SK-N-SH treated with all-trans-retinoic acid at 6 μM for 48 hours (cell line): ENCODE results near the gene TET3.

Experiments
- ATAC-seq: fragments of 200-7000 bp; cut with Tn5 transposase; 3 replicates; pipeline ENCODE4 v1.9.1; 2020; ENCODE audit warnings: mild to moderate bottlenecking, moderate library complexity
- ARNTL ChIP-seq: fragments of 450-650 bp; formaldehyde crosslinking; IDR thresholded peaks from 2 replicates; pipeline ENCODE4 v1.5.0; 2020; ENCODE audit warnings: low read depth, mild to moderate bottlenecking, moderate library complexity, borderline replicate concordance
- BACH2 ChIP-seq: fragments of 250-450 bp; sonication (Bioruptor Pico); IDR thresholded peaks from 2 replicates; pipeline ENCODE4 v1.9.0; 2021; ENCODE audit warnings: mild to moderate bottlenecking, borderline replicate concordance
- CSDC2 ChIP-seq: fragments of 250-450 bp; sonication (Bioruptor Pico); IDR thresholded peaks from 2 replicates; pipeline ENCODE4 v1.5.0; 2020; ENCODE audit warnings: mild to moderate bottlenecking, moderate library complexity
- CSRNP3 ChIP-seq: fragments of 250-450 bp; sonication (Bioruptor Pico); IDR thresholded peaks from 2 replicates; pipeline ENCODE4 v1.5.1; 2021; ENCODE audit warnings: mild to moderate bottlenecking, moderate library complexity
- ESRRG ChIP-seq: fragments of 250-450 bp; sonication (Bioruptor Pico); IDR thresholded peaks from 2 replicates; pipeline ENCODE4 v1.6.1; 2021; ENCODE audit warnings: mild to moderate bottlenecking
- GLIS3 ChIP-seq: fragments of 250-450 bp; sonication (Bioruptor Pico); IDR thresholded peaks from 2 replicates; pipeline ENCODE4 v1.5.0; 2020; ENCODE audit warnings: mild to moderate bottlenecking, moderate library complexity
- ISL1 ChIP-seq: fragments of 250-450 bp; sonication (Bioruptor Pico); IDR thresholded peaks from 2 replicates; pipeline ENCODE4 v2.1.2; 2022; ENCODE audit warnings: mild to moderate bottlenecking, moderate library complexity
- OSR1 ChIP-seq: fragments of 250-450 bp; sonication (Bioruptor Pico); IDR thresholded peaks from 2 replicates; pipeline ENCODE4 v1.8.0; 2022; ENCODE audit warnings: moderate library complexity, mild to moderate bottlenecking, inconsistent platforms
- PPARA ChIP-seq: fragments of 250-450 bp; sonication (Bioruptor Pico); IDR thresholded peaks from 2 replicates; pipeline ENCODE4 v1.5.0; 2020; ENCODE audit warnings: mild to moderate bottlenecking, borderline replicate concordance
- RARB ChIP-seq: fragments of 250-450 bp; sonication (Bioruptor Pico); IDR thresholded peaks from 2 replicates; pipeline ENCODE4 v1.8.0; 2021; ENCODE audit warnings: mild to moderate bottlenecking, moderate library complexity
- TCF4 ChIP-seq: fragments of 250-450 bp; sonication (Bioruptor Pico); IDR thresholded peaks from 2 replicates; pipeline ENCODE4 v1.8.0; 2021; ENCODE audit warnings: mild to moderate bottlenecking, moderate library complexity, borderline replicate concordance
- TOX ChIP-seq: fragments of 250-450 bp; sonication (Bioruptor Pico); IDR thresholded peaks from 2 replicates; pipeline ENCODE4 v1.8.0; 2021; ENCODE audit warnings: mild to moderate bottlenecking, moderate library complexity, borderline replicate concordance
- TSHZ2 ChIP-seq: fragments of 250-450 bp; sonication (Bioruptor Pico); IDR thresholded peaks from 2 replicates; pipeline ENCODE4 v1.5.0; 2020; ENCODE audit warnings: mild to moderate bottlenecking, moderate library complexity
- ZC3H10 ChIP-seq: fragments of 250-450 bp; sonication (Bioruptor Pico); IDR thresholded peaks from 2 replicates; pipeline ENCODE4 v1.5.1; 2021; ENCODE audit warnings: mild to moderate bottlenecking, moderate library complexity
- ZFP3 ChIP-seq: fragments of 250-450 bp; sonication (Bioruptor Pico); IDR thresholded peaks from 2 replicates; pipeline ENCODE4 v1.5.0; 2020; ENCODE audit warnings: mild to moderate bottlenecking, moderate library complexity
- ZFP30 ChIP-seq: fragments of 450-650 bp; formaldehyde crosslinking; IDR thresholded peaks from 2 replicates; pipeline ENCODE4 v1.5.0; 2022; ENCODE audit warnings: mild to moderate bottlenecking, moderate library complexity
- ZNF565 ChIP-seq: fragments of 450-650 bp; formaldehyde crosslinking; conservative IDR thresholded peaks from 2 replicates; pipeline ENCODE4 v1.5.0; 2020; ENCODE audit warnings: low read depth, mild to moderate bottlenecking, moderate library complexity
- ZNF70 ChIP-seq: fragments of 450-650 bp; formaldehyde crosslinking; IDR thresholded peaks from 2 replicates; pipeline ENCODE4 v1.5.0; 2020; ENCODE audit warnings: mild to moderate bottlenecking, moderate library complexity
- ZNF8 ChIP-seq: fragments of 450-650 bp; formaldehyde crosslinking; IDR thresholded peaks from 2 replicates; pipeline ENCODE4 v1.5.0; 2020; ENCODE audit warnings: mild to moderate bottlenecking, moderate library complexity
- TF ChIP-seq, protein P1 (sequence below): fragments of 250-450 bp; sonication (Bioruptor Pico); IDR thresholded peaks from 2 replicates; pipeline ENCODE4 v1.8.0; 2020; ENCODE audit warnings: mild to moderate bottlenecking, moderate library complexity, borderline replicate concordance
- TF ChIP-seq, protein P2 (sequence below): fragments of 250-450 bp; sonication (Bioruptor Pico); IDR thresholded peaks from 2 replicates; pipeline ENCODE4 v1.8.0; 2021; ENCODE audit warnings: low read depth, mild to moderate bottlenecking, moderate library complexity, borderline replicate concordance
- TF ChIP-seq, protein P3 (sequence below): fragments of 250-450 bp; sonication (Bioruptor Pico); IDR thresholded peaks from 2 replicates; pipeline ENCODE4 v1.5.1; 2020; ENCODE audit warnings: low read depth, mild to moderate bottlenecking, moderate library complexity

Gene TET3

DNA sequence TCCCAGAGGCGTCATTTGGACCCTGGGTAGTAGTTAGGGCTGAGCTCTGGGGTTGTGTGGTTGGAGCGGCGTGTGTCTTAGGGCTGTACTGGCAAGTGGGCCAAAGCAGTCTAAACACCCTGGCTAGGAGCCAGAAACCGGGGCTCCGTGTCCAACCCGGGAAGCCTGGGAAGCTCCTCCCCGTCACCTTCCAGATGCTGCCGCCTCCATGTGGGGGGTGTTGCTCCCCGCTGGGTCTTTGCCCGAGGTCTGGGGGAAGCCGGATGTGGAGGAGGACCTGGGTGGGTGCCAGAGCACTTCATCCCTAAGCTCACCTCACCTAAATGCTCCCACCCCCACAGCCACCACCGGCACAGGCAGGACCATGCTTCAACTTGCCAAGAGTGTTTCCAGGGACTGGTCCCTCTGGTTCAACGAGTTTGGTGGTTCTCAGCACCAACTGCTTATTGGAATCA, 25.4 kb downstream of the TET3 start:
- TF ChIP-seq ESRRG (CRISPR knock-in tag) (no peak), ZC3H10 (CRISPR knock-in tag) (no peak), TOX (CRISPR knock-in tag) (no peak), TCF4 (no peak), BACH2 (CRISPR knock-in tag) (no peak)
- ATAC-seq: no peak

DNA sequence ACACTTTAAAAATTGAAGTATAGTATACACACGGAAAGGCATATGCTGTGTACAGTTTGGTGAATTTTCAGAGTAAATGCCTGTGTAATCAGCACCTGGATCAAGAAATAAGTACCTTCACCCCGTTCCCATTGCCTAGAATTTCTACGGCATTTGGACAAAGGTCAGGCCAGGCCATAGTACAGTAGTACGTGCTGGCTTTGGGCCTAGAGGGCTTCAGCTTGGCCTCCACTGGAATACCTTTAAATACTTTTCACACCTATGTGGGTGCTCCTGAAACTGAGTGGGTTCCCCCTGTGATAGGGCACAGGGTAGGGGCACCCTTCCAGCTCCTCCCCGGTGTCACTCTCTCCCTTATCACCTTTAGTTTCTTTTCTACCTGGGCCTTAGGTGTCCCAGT, 26.5 kb downstream of the TET3 start:
- no peak for TF ChIP-seq ISL1 (CRISPR knock-in tag)
- TF ChIP-seq GLIS3 (CRISPR knock-in tag): no peak
- TF ChIP-seq ZNF70 (CRISPR knock-in tag): no peak
- TF ChIP-seq OSR1 (CRISPR knock-in tag): no peak
- TF ChIP-seq TOX (CRISPR knock-in tag): no peak
- no peak for TF ChIP-seq ZFP30 (CRISPR knock-in tag)
- TF ChIP-seq TCF4: no peak
- no peak for TF ChIP-seq ZFP3 (CRISPR knock-in tag)
- TF ChIP-seq RARB (CRISPR knock-in tag): no peak
- no peak for TF ChIP-seq ZC3H10 (CRISPR knock-in tag)
- TF ChIP-seq TSHZ2 (CRISPR knock-in tag): no peak
- TF ChIP-seq, protein P1, sequence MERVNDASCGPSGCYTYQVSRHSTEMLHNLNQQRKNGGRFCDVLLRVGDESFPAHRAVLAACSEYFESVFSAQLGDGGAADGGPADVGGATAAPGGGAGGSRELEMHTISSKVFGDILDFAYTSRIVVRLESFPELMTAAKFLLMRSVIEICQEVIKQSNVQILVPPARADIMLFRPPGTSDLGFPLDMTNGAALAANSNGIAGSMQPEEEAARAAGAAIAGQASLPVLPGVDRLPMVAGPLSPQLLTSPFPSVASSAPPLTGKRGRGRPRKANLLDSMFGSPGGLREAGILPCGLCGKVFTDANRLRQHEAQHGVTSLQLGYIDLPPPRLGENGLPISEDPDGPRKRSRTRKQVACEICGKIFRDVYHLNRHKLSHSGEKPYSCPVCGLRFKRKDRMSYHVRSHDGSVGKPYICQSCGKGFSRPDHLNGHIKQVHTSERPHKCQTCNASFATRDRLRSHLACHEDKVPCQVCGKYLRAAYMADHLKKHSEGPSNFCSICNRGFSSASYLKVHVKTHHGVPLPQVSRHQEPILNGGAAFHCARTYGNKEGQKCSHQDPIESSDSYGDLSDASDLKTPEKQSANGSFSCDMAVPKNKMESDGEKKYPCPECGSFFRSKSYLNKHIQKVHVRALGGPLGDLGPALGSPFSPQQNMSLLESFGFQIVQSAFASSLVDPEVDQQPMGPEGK: no peak
- no peak for TF ChIP-seq PPARA (CRISPR knock-in tag)
- TF ChIP-seq ZNF565 (CRISPR knock-in tag): no peak
- no peak for TF ChIP-seq BACH2 (CRISPR knock-in tag)
- no peak for TF ChIP-seq CSRNP3 (CRISPR knock-in tag)
- no peak for TF ChIP-seq ZNF8 (CRISPR knock-in tag)
- no peak for TF ChIP-seq ARNTL (CRISPR knock-in tag)
- no peak for TF ChIP-seq ESRRG (CRISPR knock-in tag)
- TF ChIP-seq, protein P2, sequence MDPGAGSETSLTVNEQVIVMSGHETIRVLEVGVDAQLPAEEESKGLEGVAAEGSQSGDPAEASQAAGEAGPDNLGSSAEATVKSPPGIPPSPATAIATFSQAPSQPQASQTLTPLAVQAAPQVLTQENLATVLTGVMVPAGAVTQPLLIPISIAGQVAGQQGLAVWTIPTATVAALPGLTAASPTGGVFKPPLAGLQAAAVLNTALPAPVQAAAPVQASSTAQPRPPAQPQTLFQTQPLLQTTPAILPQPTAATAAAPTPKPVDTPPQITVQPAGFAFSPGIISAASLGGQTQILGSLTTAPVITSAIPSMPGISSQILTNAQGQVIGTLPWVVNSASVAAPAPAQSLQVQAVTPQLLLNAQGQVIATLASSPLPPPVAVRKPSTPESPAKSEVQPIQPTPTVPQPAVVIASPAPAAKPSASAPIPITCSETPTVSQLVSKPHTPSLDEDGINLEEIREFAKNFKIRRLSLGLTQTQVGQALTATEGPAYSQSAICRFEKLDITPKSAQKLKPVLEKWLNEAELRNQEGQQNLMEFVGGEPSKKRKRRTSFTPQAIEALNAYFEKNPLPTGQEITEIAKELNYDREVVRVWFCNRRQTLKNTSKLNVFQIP (CRISPR knock-in tag): no peak
- no peak for ATAC-seq

GRCh38 chr2:74014813-74015212, 30.1 kb downstream of the TET3 start:
- TF ChIP-seq ZFP30 (CRISPR knock-in tag): no peak
- TF ChIP-seq CSRNP3 (CRISPR knock-in tag): no peak
- TF ChIP-seq, protein P3, sequence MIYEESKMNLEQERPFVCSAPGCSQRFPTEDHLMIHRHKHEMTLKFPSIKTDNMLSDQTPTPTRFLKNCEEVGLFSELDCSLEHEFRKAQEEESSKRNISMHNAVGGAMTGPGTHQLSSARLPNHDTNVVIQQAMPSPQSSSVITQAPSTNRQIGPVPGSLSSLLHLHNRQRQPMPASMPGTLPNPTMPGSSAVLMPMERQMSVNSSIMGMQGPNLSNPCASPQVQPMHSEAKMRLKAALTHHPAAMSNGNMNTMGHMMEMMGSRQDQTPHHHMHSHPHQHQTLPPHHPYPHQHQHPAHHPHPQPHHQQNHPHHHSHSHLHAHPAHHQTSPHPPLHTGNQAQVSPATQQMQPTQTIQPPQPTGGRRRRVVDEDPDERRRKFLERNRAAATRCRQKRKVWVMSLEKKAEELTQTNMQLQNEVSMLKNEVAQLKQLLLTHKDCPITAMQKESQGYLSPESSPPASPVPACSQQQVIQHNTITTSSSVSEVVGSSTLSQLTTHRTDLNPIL (CRISPR knock-in tag): no peak
- no peak for TF ChIP-seq ZNF565 (CRISPR knock-in tag)
- no peak for TF ChIP-seq ZNF70 (CRISPR knock-in tag)
- no peak for TF ChIP-seq CSDC2 (CRISPR knock-in tag)
- TF ChIP-seq RARB (CRISPR knock-in tag): no peak
- no peak for TF ChIP-seq PPARA (CRISPR knock-in tag)
- TF ChIP-seq OSR1 (CRISPR knock-in tag): no peak
- TF ChIP-seq, protein P2 (CRISPR knock-in tag): no peak
- TF ChIP-seq ZC3H10 (CRISPR knock-in tag): no peak
- ATAC-seq: no peak
